ENCODE measurements around the gene PNLIPRP3. TPM values are rescaled to one million over a fixed set of nuclear protein-coding genes. Genes with fewer than 3 reads are reported as not detected.

The PNLIPRP3 gene
- total RNA-seq, 1 donor from 2014 or later, result not detected

- ATAC-seq (no peak), DNase-seq (ENCODE audit: low spot score) (no peak)
- intact Hi-C loops (cut with DNase I), result no loop called here
Measured at GRCh38 chr10:116486770-116487448, 59.3 kb downstream of the PNLIPRP3 start.

- intact Hi-C loops (cut with DNase I), result no loop called here
- no peak for DNase-seq (ENCODE audit: low spot score)
- ATAC-seq, result no peak
Measured at GRCh38 chr10:116487522-116488430, 60.1 kb downstream of the PNLIPRP3 start.

DNA sequence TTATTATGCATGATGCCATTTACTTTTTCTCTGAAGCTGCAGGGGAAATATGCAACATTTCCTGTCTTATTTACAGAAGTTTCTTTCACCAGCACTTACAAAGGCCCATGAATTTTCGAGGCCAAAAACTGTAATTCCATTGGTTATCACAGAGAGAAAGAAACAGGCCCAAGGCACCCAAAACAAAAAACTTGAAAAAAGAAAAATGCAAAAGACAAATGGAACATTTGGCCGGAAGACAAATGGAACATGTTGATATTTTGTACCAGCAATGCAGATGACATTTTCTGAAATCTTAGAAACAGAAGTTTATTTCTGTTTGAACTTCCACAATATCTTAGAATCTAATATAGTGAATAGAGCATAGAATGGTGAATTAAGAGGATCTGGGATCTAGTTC is 61.8 kb downstream of the PNLIPRP3 start:
- no peak for ATAC-seq
- intact Hi-C loops (cut with DNase I), result no loop called here
- no peak for DNase-seq (ENCODE audit: low spot score)

- DNase-seq (ENCODE audit: low spot score), result no peak
- no peak for ATAC-seq
- intact Hi-C loops (cut with DNase I), result no loop called here
Measured at GRCh38 chr10:116490028-116490662, 62.5 kb downstream of the PNLIPRP3 start.

- intact Hi-C loops (cut with DNase I), result no loop called here
- no peak for ATAC-seq
- no peak for DNase-seq (ENCODE audit: low spot score)
Measured at GRCh38 chr10:116504786-116505185, 77.1 kb downstream of the PNLIPRP3 start.

GRCh38 chr10:116510565-116510964 is 82.9 kb downstream of the PNLIPRP3 start:
- intact Hi-C loops (cut with DNase I), result no loop called here
- ATAC-seq, result no peak

GRCh38 chr10:116511365-116511764 is 83.7 kb downstream of the PNLIPRP3 start:
- intact Hi-C loops (cut with DNase I), result no loop called here
- DNase-seq (ENCODE audit: low spot score) (no peak), ATAC-seq (no peak)

More at GRCh38 chr10:116510565-116510964, 82.9 kb downstream of the PNLIPRP3 start:
- no peak for DNase-seq (ENCODE audit: low spot score)

DNA sequence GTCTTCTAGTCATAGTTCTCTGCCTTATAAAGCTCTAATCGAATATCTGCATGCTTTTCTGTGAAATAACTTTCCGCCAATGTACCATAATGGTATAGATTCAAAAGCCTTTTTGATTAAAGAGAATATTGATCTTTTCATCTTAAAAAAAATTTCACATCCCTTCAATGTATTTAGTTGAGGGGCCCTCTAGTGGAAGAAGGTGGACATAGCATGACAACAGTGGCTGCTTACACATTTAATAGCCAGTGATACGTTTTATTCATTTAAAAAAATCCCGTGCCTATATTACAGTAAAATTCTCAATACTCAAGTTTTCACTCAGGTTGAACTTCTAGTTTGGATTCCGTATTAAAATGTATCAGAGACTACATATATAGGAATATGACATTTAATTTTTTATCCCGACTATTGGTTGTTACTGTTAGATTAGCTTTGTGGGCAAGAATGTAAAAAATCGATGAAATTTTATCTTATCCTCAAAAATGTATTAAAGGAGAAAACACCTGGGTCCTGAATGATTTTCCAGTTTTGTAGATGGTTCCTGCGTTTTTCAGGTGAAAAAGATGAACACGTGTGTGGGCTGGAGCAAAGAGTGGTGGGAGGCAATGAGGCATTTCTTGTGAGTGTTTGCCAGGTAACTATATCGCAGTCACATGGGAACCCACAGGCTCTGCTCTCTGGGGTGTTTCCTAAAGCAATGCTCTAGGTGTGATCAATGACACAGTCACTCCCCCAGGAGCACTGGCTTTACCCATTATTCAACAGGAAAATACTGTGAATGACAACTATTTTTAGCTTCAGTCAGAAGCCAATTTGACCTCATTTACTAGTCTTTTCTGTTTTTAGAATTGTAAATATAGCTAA is 94.0 kb downstream of the PNLIPRP3 start:
- intact Hi-C loops (cut with DNase I), result no loop called here
- DNase-seq (ENCODE audit: low spot score) (no peak), ATAC-seq (no peak)

DNA sequence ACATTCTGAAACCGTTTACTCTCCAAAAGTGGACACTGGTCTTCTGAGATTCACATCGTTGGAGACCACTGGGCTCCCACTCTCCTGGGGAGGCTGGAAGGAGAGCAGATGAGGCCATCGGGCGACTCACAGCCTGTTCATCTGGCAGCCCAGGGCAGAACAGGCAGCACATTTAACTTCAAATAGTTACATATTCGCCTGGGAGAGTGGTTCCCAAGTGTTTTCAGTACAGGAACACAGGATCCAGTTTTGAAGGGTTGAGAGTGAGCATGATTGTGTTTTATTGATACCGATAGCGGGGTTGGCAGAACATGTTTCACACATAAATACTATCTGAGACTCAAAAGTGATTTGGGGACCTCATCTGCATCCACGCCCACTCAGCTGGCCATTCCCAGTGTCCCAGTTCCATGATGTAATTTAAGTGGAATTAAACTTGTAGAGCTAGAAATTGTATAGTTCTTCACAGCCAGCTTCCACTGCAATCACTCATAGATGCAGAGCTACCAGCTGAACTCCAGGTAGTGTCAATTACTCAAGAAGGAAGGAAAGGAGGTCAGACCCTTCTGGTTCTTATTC is 95.2 kb downstream of the PNLIPRP3 start:
- DNase-seq (ENCODE audit: low spot score), result no peak
- no peak for ATAC-seq

GRCh38 chr10:116524736-116525135 is 97.1 kb downstream of the PNLIPRP3 start:
- intact Hi-C loops (cut with DNase I), result no loop called here
- no peak for ATAC-seq
- DNase-seq (ENCODE audit: low spot score), result no peak

More for the DNA sequence above, 95.2 kb downstream of the PNLIPRP3 start:
- intact Hi-C loops (cut with DNase I), result no loop called here

DNA sequence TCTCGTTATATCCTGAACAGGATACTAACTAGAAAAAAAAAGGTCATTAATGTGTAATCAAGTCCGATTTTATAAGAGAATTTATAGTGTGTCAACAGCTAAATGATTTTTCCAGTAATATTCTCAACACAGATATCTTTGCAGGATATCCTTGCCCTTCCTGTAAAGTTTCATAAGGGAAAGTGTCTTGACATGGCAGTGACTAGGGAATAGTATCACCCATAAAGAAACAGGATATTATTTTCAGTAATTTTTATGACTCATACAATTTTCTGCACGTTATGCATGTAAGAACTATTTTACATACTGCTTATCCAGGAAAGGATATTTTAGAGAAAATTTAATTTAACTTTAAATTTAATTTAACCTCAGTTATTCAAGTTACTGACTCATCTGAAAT is 98.6 kb downstream of the PNLIPRP3 start:
- no peak for DNase-seq (ENCODE audit: low spot score)
- intact Hi-C loops (cut with DNase I), result no loop called here
- no peak for ATAC-seq

Other genes starting within 250 kb of the PNLIPRP3 start
- 65.8 TPM for gene GFRA1, start 154.6 kb upstream of the PNLIPRP3 start, total RNA-seq
- not detected for gene CCDC172, start 103.4 kb upstream of the PNLIPRP3 start, total RNA-seq
- gene PNLIP, start 118.1 kb downstream of the PNLIPRP3 start, total RNA-seq, result 2.8 TPM
- 1.2 TPM for gene PNLIPRP1, start 163.1 kb downstream of the PNLIPRP3 start, total RNA-seq
- 1.6 TPM for gene PNLIPRP2, start 193.1 kb downstream of the PNLIPRP3 start, total RNA-seq